GM23338 (cell line): ENCODE measurements around the gene EPHA4.

Experiments used
- CREB1 ChIP-seq: fragments of 250-450 bp; sonication (Bioruptor Pico); IDR thresholded peaks from 2 replicates; pipeline ENCODE4 v1.5.0; 2020; ENCODE audit warnings: low read depth, mild to moderate bottlenecking, moderate library complexity
- CTCF ChIP-seq, 2 experiments: fragments of 200-600 bp in 1 of 2; sonication (generic) in 1 of 2; conservative IDR thresholded peaks; 2 replicates each; pipeline versions ENCODE4 v1.5.1 to v1.6.1; 2016 to 2017; ENCODE audit warnings: antibody characterized with exemption in 2 of 2, low read depth in 2 of 2, mild to moderate bottlenecking in 2 of 2, moderate library complexity in 1 of 2
- EZH2 ChIP-seq: fragments of 200-600 bp; sonication (generic); IDR thresholded peaks from one replicate; pipeline ENCODE4 v1.8.0; 2017; ENCODE audit warnings: antibody characterized with exemption, mild to moderate bottlenecking, low read depth; ENCODE audit not compliant: unreplicated experiment
- EZH2phosphoT487 ChIP-seq: fragments of 200-600 bp; sonication (generic); IDR thresholded peaks from one replicate; pipeline ENCODE4 v1.8.1; 2018; ENCODE audit warnings: antibody characterized with exemption; ENCODE audit not compliant: unreplicated experiment
- NANOG ChIP-seq: IDR thresholded peaks from 2 replicates; pipeline ENCODE4 v1.6.1; 2016; ENCODE audit warnings: antibody characterized with exemption, borderline replicate concordance
- POLR2AphosphoS5 ChIP-seq: IDR thresholded peaks from 2 replicates; pipeline ENCODE4 v1.6.1; 2016; ENCODE audit warnings: antibody characterized with exemption, low read depth
- STAT1 ChIP-seq: IDR thresholded peaks from one replicate; pipeline ENCODE4 v1.6.1; 2016; ENCODE audit warnings: antibody characterized with exemption; ENCODE audit not compliant: unreplicated experiment
- ZNF331 ChIP-seq: fragments of 250-450 bp; sonication (Bioruptor Pico); IDR thresholded peaks from 2 replicates; pipeline ENCODE4 v1.5.0; 2020; ENCODE audit warnings: low read depth, mild to moderate bottlenecking, moderate library complexity
- TF ChIP-seq, protein P1 (sequence below): IDR thresholded peaks from one replicate; pipeline ENCODE4 v1.6.1; 2018; ENCODE audit warnings: antibody characterized with exemption; ENCODE audit not compliant: unreplicated experiment
- TF ChIP-seq, protein P2 (sequence below): IDR thresholded peaks from 2 replicates; pipeline ENCODE4 v1.6.1; 2016; ENCODE audit warnings: antibody characterized with exemption

DNA sequence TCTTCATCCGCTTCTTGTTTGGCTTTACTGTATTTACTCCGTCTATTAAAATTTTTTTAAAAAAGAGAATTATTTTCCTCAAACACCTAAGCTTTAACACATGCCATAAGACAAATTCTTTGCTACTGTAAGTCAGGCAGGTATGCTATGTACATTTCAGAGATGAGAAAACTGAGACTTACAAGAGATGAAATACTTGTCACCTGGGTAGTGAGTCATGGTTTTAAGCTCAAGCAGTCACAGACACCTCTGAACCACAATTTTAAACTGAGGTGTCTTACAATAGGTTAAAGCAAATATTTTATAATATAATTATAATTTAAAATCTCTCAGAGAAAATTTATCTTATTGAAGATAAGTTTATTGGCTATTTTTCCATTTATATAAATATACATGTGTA is 126.0 kb downstream of the EPHA4 start:
- no peak for TF ChIP-seq CTCF (conservative IDR thresholded peaks at IDR 0.05; ENCODE audit: low read depth in 2 of 2)
- TF ChIP-seq POLR2AphosphoS5 = no peak
- TF ChIP-seq, protein P1, sequence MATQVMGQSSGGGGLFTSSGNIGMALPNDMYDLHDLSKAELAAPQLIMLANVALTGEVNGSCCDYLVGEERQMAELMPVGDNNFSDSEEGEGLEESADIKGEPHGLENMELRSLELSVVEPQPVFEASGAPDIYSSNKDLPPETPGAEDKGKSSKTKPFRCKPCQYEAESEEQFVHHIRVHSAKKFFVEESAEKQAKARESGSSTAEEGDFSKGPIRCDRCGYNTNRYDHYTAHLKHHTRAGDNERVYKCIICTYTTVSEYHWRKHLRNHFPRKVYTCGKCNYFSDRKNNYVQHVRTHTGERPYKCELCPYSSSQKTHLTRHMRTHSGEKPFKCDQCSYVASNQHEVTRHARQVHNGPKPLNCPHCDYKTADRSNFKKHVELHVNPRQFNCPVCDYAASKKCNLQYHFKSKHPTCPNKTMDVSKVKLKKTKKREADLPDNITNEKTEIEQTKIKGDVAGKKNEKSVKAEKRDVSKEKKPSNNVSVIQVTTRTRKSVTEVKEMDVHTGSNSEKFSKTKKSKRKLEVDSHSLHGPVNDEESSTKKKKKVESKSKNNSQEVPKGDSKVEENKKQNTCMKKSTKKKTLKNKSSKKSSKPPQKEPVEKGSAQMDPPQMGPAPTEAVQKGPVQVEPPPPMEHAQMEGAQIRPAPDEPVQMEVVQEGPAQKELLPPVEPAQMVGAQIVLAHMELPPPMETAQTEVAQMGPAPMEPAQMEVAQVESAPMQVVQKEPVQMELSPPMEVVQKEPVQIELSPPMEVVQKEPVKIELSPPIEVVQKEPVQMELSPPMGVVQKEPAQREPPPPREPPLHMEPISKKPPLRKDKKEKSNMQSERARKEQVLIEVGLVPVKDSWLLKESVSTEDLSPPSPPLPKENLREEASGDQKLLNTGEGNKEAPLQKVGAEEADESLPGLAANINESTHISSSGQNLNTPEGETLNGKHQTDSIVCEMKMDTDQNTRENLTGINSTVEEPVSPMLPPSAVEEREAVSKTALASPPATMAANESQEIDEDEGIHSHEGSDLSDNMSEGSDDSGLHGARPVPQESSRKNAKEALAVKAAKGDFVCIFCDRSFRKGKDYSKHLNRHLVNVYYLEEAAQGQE = no peak
- TF ChIP-seq EZH2 = no peak
- TF ChIP-seq ZNF331 = no peak
- TF ChIP-seq CREB1 = no peak
- no peak for TF ChIP-seq EZH2phosphoT487
- TF ChIP-seq STAT1 = no peak
- TF ChIP-seq, protein P2, sequence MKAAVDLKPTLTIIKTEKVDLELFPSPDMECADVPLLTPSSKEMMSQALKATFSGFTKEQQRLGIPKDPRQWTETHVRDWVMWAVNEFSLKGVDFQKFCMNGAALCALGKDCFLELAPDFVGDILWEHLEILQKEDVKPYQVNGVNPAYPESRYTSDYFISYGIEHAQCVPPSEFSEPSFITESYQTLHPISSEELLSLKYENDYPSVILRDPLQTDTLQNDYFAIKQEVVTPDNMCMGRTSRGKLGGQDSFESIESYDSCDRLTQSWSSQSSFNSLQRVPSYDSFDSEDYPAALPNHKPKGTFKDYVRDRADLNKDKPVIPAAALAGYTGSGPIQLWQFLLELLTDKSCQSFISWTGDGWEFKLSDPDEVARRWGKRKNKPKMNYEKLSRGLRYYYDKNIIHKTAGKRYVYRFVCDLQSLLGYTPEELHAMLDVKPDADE = no peak
- TF ChIP-seq NANOG = no peak
